ENCODE results near the gene CLIP2.

The CLIP2 gene

GRCh38 chr7:74317146-74317782, 28.1 kb downstream of the CLIP2 start:
- CTCF ChIA-PET: interaction anchor here (0.5 to 1.6 kb wide), 2 partner anchors 84 to 313 kb away, joined by 4 to 5 read pairs; no protein-coding TSS in a partner anchor
- Histone ChIP-seq H3K4me1 (ENCODE audit: control insufficient read depth, insufficient read depth, low read length) (no peaks in the 10 kb centered on the region), H3K27ac (ENCODE audit: extremely low read depth, low read depth, low read length) (no peak overlapping the region), H3K36me3 (ENCODE audit: control insufficient read depth in 2 of 2, insufficient read depth in 1 of 2, low read length in 2 of 2) (no peaks in the 10 kb centered on the region), H3K9me3 (ENCODE audit: control insufficient read depth, insufficient read depth, low read depth, low read length) (no peaks in the 10 kb centered on the region), H3K4me3 (ENCODE audit: low read depth, low read length) (no peak overlapping the region)
- POLR2A ChIA-PET: interaction anchor here (0.6 kb wide), 1 partner anchor 20 kb away, joined by 3 read pairs; no protein-coding TSS in a partner anchor
- TF ChIP-seq ZNF596 (tag by site-specific recombination; IDR thresholded peaks at IDR 0.05): no peak
- no peak for TF ChIP-seq ZNF10 (tag by site-specific recombination; IDR thresholded peaks at IDR 0.05)
- TF ChIP-seq GLI2 (tag by site-specific recombination; IDR thresholded peaks at IDR 0.05; ENCODE audit: borderline replicate concordance, low read depth): no peak
- TF ChIP-seq REST (tag by site-specific recombination; IDR thresholded peaks at IDR 0.05): no peak
- TF ChIP-seq, protein P1, sequence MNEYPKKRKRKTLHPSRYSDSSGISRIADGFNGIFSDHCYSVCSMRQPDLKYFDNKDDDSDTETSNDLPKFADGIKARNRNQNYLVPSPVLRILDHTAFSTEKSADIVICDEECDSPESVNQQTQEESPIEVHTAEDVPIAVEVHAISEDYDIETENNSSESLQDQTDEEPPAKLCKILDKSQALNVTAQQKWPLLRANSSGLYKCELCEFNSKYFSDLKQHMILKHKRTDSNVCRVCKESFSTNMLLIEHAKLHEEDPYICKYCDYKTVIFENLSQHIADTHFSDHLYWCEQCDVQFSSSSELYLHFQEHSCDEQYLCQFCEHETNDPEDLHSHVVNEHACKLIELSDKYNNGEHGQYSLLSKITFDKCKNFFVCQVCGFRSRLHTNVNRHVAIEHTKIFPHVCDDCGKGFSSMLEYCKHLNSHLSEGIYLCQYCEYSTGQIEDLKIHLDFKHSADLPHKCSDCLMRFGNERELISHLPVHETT (tag by site-specific recombination; IDR thresholded peaks at IDR 0.05): no peak
- TF ChIP-seq ZNF692 (tag by site-specific recombination; IDR thresholded peaks at IDR 0.05): no peak
- no peak for TF ChIP-seq ZFP41 (tag by site-specific recombination; IDR thresholded peaks at IDR 0.05; ENCODE audit: borderline replicate concordance)
- TF ChIP-seq ZEB2 (tag by site-specific recombination; IDR thresholded peaks at IDR 0.05): no peak
- no peak for TF ChIP-seq SP7 (tag by site-specific recombination; IDR thresholded peaks at IDR 0.05)
- TF ChIP-seq ZNF2 (tag by site-specific recombination; IDR thresholded peaks at IDR 0.05): no peak
- no peak for TF ChIP-seq ZNF426 (tag by site-specific recombination; IDR thresholded peaks at IDR 0.05)
- no peak for TF ChIP-seq ZNF521 (tag by site-specific recombination; IDR thresholded peaks at IDR 0.05)

GRCh38 chr7:74318043-74318442, 28.8 kb downstream of the CLIP2 start:
- no peaks in the 10 kb centered on the region for H3K4me1 ChIP-seq (ENCODE audit: control insufficient read depth, insufficient read depth, low read length)
- POLR2A ChIA-PET: interaction anchor here (0.6 kb wide), 1 partner anchor 21 kb away, joined by 3 read pairs; no protein-coding TSS in a partner anchor
- H3K27ac ChIP-seq (ENCODE audit: extremely low read depth, low read depth, low read length): no peak overlapping the region
- no peaks in the 10 kb centered on the region for H3K36me3 ChIP-seq (ENCODE audit: control insufficient read depth in 2 of 2, insufficient read depth in 1 of 2, low read length in 2 of 2)
- CTCF ChIA-PET: interaction anchor here (1.6 kb wide), 1 partner anchor 83 kb away, joined by 5 read pairs; no protein-coding TSS in a partner anchor
- H3K9me3 ChIP-seq (ENCODE audit: control insufficient read depth, insufficient read depth, low read depth, low read length): no peaks in the 10 kb centered on the region
- no peak overlapping the region for H3K4me3 ChIP-seq (ENCODE audit: low read depth, low read length)
- TF ChIP-seq ZNF184 (tag by site-specific recombination; IDR thresholded peaks at IDR 0.05) (no peak), ZSCAN16 (tag by site-specific recombination; IDR thresholded peaks at IDR 0.05) (no peak), ZNF292 (tag by site-specific recombination; IDR thresholded peaks at IDR 0.05; ENCODE audit: borderline replicate concordance, low read depth) (no peak), CTCF (tag by site-specific recombination; IDR thresholded peaks at IDR 0.05) (no peak), REST (tag by site-specific recombination; IDR thresholded peaks at IDR 0.05) (no peak), ZNF335 (tag by site-specific recombination; conservative IDR thresholded peaks at IDR 0.05) (no peak), ZNF157 (tag by site-specific recombination; IDR thresholded peaks at IDR 0.05) (no peak), BCL11A (tag by site-specific recombination; IDR thresholded peaks at IDR 0.05; ENCODE audit: low read depth) (no peak)
- TF ChIP-seq, protein P2, sequence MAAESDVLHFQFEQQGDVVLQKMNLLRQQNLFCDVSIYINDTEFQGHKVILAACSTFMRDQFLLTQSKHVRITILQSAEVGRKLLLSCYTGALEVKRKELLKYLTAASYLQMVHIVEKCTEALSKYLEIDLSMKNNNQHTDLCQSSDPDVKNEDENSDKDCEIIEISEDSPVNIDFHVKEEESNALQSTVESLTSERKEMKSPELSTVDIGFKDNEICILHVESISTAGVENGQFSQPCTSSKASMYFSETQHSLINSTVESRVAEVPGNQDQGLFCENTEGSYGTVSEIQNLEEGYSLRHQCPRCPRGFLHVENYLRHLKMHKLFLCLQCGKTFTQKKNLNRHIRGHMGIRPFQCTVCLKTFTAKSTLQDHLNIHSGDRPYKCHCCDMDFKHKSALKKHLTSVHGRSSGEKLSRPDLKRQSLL (tag by site-specific recombination; IDR thresholded peaks at IDR 0.05): no peak

Measured in HEK293 (cell line).